ENCODE results near the gene ASPRV1. TPM values are rescaled to one million over a fixed set of nuclear protein-coding genes. Genes with fewer than 3 reads are reported as not detected.

The ASPRV1 gene
- polyA plus RNA-seq, 3 donors from 2014 or later, result 0.09 to 1.8 (median 0.29) TPM

DNA sequence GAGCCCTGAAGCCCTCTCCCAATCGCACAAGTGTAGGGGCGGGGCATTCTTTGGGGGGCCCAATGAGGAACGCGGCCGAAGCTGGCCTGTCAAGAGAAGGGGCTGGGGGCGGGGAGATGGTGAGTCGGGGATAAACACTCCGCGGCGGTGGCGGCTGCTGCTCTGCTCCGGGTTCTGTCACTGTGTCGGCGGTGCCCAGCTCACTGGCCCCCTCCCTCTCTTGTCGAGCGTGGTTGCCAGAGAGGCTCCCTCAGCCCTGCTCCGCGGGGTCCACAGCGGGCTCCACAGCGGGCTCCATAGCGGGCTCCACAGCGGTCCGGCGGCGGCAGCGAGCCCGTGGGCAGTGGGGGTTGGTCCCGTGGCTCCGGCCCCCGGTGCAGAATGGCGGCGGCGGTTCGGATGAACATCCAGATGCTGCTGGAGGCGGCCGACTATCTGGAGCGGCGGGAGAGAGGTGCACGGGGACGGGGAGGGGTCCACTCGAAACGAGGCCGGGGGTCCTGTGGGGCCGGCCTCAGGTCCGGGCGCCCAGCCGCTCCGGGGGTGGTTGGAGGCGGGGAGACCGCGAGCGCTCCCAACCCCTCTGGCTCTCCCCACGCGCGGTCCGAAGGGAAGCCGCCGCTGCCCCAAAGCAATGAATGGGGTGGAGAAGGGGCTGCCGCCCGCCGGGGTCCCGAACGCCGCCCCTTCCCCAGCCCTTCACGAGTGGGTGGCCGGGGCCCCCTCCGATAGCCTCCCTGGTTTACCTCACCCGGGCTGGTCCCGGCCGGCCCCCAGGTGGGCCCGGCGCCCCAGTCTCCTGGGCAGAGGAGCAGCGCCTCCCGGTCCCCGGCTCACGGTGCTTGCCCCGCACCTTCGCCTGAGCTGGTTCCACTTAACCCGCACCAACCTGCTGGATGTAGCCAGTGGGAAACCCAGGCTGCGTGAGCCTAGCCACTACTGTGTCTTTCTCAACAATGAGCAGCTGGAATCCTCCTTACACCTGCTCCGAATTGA is 46.2 kb downstream of the ASPRV1 start, which contains the start of gene MXD1:
Gene MXD1, plus strand, starts transcription at position 160 of the 996 bp plus-strand sequence. Its CDS starts 222 bp downstream, at position 382.
- Mint-ChIP-seq H3K9me3 (no peaks in the 10 kb centered on the region), H3K27ac (peak within 1 kb of the TSS; percentile 75 to 95 (median 90)), H3K4me3 (peak within 1 kb of the TSS; percentile 83 to 88 (median 85)), H3K4me1 (peaks cover 37 to 51% of the 10 kb centered on the region in 2 donors), H3K36me3 (peaks cover under 1 to 11% (median 7%) of the 10 kb centered on the region in 3 donors), H3K27me3 (ENCODE audit: low read depth in 3 of 3) (peaks cover 5 to 8% (median 6%) of the 10 kb centered on the region in 3 donors)
- peak in 2 of 3 donors; percentile 12 for DNase-seq

GRCh38 chr2:69914164-69914949 is 47.1 kb downstream of the ASPRV1 start:
- H3K36me3 Mint-ChIP-seq, result peaks cover 0 to 15% (median 11%) of the 10 kb centered on the region in 3 donors
- H3K27ac Mint-ChIP-seq, result peak overlapping the region; percentile 73 to 95 (median 88)
- H3K9me3 Mint-ChIP-seq, result no peaks in the 10 kb centered on the region
- H3K4me3 Mint-ChIP-seq, result peak overlapping the region; percentile 83 to 88 (median 85)
- peak; percentile 100 for DNase-seq
- H3K27me3 Mint-ChIP-seq (ENCODE audit: low read depth in 3 of 3), result peaks cover 5 to 7% (median 7%) of the 10 kb centered on the region in 3 donors
- peaks cover 37 to 51% of the 10 kb centered on the region in 2 donors for H3K4me1 Mint-ChIP-seq

- Mint-ChIP-seq H3K36me3 (peaks cover 7 to 22% (median 12%) of the 10 kb centered on the region in 3 donors), H3K4me3 (peak overlapping the region in 1 of 5 donors; percentile 19), H3K4me1 (peaks cover 26 to 37% of the 10 kb centered on the region in 2 donors), H3K27me3 (ENCODE audit: low read depth in 3 of 3) (peaks cover 5 to 7% (median 6%) of the 10 kb centered on the region in 3 donors), H3K27ac (peak overlapping the region; percentile 64 to 89 (median 79)), H3K9me3 (no peaks in the 10 kb centered on the region)
- peak; percentile 51 to 71 (median 66) for DNase-seq
Observed at GRCh38 chr2:69911985-69912563, 49.4 kb downstream of the ASPRV1 start.

Other genes starting within 250 kb of the ASPRV1 start
- 10 to 100 TPM; 80.8 to 86.1 (median 85.5) TPM for gene ANXA4, start 219.5 kb downstream of the ASPRV1 start, polyA plus RNA-seq
- gene GMCL1, start 132.0 kb downstream of the ASPRV1 start, polyA plus RNA-seq, result 10 to 100 TPM; 38.4 to 52.9 (median 38.9) TPM
- gene SNRNP27, start 67.7 kb downstream of the ASPRV1 start, polyA plus RNA-seq, result 10 to 100 TPM; 65.4 to 79.7 (median 78.8) TPM
- 10 to 100 TPM; 10.6 to 22.9 (median 18.6) TPM for gene MXD1, start 46.5 kb downstream of the ASPRV1 start, polyA plus RNA-seq
- gene PCBP1, start 125.8 kb upstream of the ASPRV1 start, polyA plus RNA-seq, result 100 to 1,000 TPM; 184 to 233 (median 232) TPM
- 10 to 100 TPM; 12.8 to 36.8 (median 19.7) TPM for gene C2orf42, start 229.4 kb upstream of the ASPRV1 start, polyA plus RNA-seq

Data from immature natural killer cell (primary cell).